ENCODE data around the gene STX19. TPM values are rescaled to one million over a fixed set of nuclear protein-coding genes. Genes with fewer than 3 reads are reported as not detected.
"Not testable (repeated sequence)": the region's sequence is repeated elsewhere in the genome, so short reads cannot be mapped to it uniquely, and the experiment has no call there.

Gene STX19
- total RNA-seq, 1 donor from 2014 or later: not detected

GRCh38 chr3:93979850-93980676 lies 48.3 kb downstream of the STX19 start, which contains the start of gene ARL13B:
Gene ARL13B (plus strand): TSS chr3:93980155. CDS start chr3:93980424, 269 bp downstream.
- ATAC-seq (peak; percentile 98), DNase-seq (ENCODE audit: low spot score) (peak; percentile 99)

- ATAC-seq (peak; percentile 91), DNase-seq (ENCODE audit: low spot score) (peak; percentile 89)
Observed at GRCh38 chr3:93973131-93974126, 55.0 kb downstream of the STX19 start, which contains the start of gene PROS1. Gene PROS1 (minus strand): TSS chr3:93973896. CDS start chr3:93973749, 147 bp downstream.

GRCh38 chr3:93969997-93970396 lies 58.4 kb downstream of the STX19 start:
- ATAC-seq: no peak
- no peak for DNase-seq (ENCODE audit: low spot score)

- ATAC-seq (no peak), DNase-seq (ENCODE audit: low spot score) (no peak)
Observed at GRCh38 chr3:93969443-93969842, 59.0 kb downstream of the STX19 start.

- DNase-seq (ENCODE audit: low spot score); ATAC-seq: not testable (repeated sequence)
Observed at GRCh38 chr3:93965106-93965505, 63.3 kb downstream of the STX19 start.

Other genes starting within 250 kb of the STX19 start
- gene PROS1, start 54.7 kb downstream of the STX19 start, total RNA-seq: 147 TPM
- 4.2 TPM for gene ARL13B, start 48.4 kb downstream of the STX19 start, total RNA-seq
- gene DHFR2, start 34.3 kb upstream of the STX19 start, total RNA-seq: 4.1 TPM
- gene NSUN3, start 34.5 kb upstream of the STX19 start, total RNA-seq: 4.8 TPM

Data from left lobe of liver (tissue), 2 donors.